ENCODE measurements around the gene TMEM181. TPM values are rescaled to one million over a fixed set of nuclear protein-coding genes. Genes with fewer than 3 reads are reported as not detected.
A peak's percentile ranks its signal among the peaks of the same experiment; 100 is the strongest.
"Not testable (repeated sequence)": the region's sequence is repeated elsewhere in the genome, so short reads cannot be mapped to it uniquely, and the experiment has no call there.

The TMEM181 gene, protein sequence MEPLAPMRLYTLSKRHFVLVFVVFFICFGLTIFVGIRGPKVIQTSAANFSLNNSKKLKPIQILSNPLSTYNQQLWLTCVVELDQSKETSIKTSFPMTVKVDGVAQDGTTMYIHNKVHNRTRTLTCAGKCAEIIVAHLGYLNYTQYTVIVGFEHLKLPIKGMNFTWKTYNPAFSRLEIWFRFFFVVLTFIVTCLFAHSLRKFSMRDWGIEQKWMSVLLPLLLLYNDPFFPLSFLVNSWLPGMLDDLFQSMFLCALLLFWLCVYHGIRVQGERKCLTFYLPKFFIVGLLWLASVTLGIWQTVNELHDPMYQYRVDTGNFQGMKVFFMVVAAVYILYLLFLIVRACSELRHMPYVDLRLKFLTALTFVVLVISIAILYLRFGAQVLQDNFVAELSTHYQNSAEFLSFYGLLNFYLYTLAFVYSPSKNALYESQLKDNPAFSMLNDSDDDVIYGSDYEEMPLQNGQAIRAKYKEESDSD
- total RNA-seq, result 10 to 100 TPM; 17.6 to 20.4 TPM
- total RNA-seq, result 62.9 to 72.5 reads per million in 2 donors

- Mint-ChIP-seq H3K36me3 (ENCODE audit: low read depth) (peaks cover 2% of the 10 kb centered on the region), H3K4me3 (peak within 1 kb of the TSS; percentile 95), H3K27ac (peak within 1 kb of the TSS; percentile 96), H3K4me1 (peaks cover 34% of the 10 kb centered on the region), H3K27me3 (no peaks in the 10 kb centered on the region)
- DNase-seq, result peak; percentile 82 to 86 (median 82)
- no peaks in the 10 kb centered on the region for H3K9me3 ChIP-seq (ENCODE audit: control insufficient read depth, low read length, poor library complexity, severe bottlenecking)
- ATAC-seq, result peak; percentile 93
Observed at GRCh38 chr6:158559895-158560835, at the start of gene TMEM181. Gene TMEM181, plus strand, starts transcription at chr6:158560091. Its CDS starts 134 bp downstream, at chr6:158560225.

DNA sequence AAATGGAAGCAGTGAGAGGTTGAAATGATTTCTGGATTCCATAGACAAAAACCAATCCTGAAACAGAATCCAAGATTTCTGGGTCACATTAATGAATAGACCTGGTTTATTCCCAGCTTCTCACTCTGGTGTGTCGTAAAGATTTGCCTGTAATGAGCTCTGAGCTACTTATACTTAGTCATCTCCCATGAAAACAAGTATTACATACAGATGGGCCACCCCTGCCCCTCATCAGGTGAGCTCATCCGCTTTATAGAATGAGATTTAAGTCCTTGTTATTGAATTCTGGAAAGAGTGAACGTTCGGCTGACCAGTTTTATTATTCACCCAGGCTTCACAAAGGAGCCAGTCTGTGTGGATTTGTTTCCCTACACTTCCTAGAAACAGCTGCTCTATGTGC, 47.1 kb upstream of the TMEM181 start:
- ATAC-seq, result no peak
- H3K27me3 Mint-ChIP-seq, result no peaks in the 10 kb centered on the region
- peaks cover 9% of the 10 kb centered on the region for H3K4me1 Mint-ChIP-seq
- H3K27ac Mint-ChIP-seq, result no peak overlapping the region
- no peaks in the 10 kb centered on the region for H3K9me3 ChIP-seq (ENCODE audit: control insufficient read depth, low read length, poor library complexity, severe bottlenecking)
- H3K36me3 Mint-ChIP-seq (ENCODE audit: low read depth), result no peaks in the 10 kb centered on the region
- no peak overlapping the region for H3K4me3 Mint-ChIP-seq
- DNase-seq, result no peak

- Mint-ChIP-seq H3K4me1 (peaks cover 16% of the 10 kb centered on the region), H3K27me3 (no peaks in the 10 kb centered on the region), H3K4me3 (no peak overlapping the region), H3K27ac (peak overlapping the region; percentile 62), H3K36me3 (ENCODE audit: low read depth) (no peaks in the 10 kb centered on the region)
- no peaks in the 10 kb centered on the region for H3K9me3 ChIP-seq (ENCODE audit: control insufficient read depth, low read length, poor library complexity, severe bottlenecking)
- ATAC-seq, result no peak
- DNase-seq, result no peak
Observed at GRCh38 chr6:158514176-158514575, 45.7 kb upstream of the TMEM181 start.

- DNase-seq (no peak), ATAC-seq (no peak)
- H3K27ac Mint-ChIP-seq, result peak overlapping the region; percentile 62
- H3K27me3 Mint-ChIP-seq, result peaks cover 2% of the 10 kb centered on the region
- peaks cover 18% of the 10 kb centered on the region for H3K4me1 Mint-ChIP-seq
- H3K36me3 Mint-ChIP-seq (ENCODE audit: low read depth), result no peaks in the 10 kb centered on the region
- H3K9me3 ChIP-seq (ENCODE audit: control insufficient read depth, low read length, poor library complexity, severe bottlenecking), result no peaks in the 10 kb centered on the region
- H3K4me3 Mint-ChIP-seq, result no peak overlapping the region
Observed at GRCh38 chr6:158514991-158515390, 44.9 kb upstream of the TMEM181 start.

DNA sequence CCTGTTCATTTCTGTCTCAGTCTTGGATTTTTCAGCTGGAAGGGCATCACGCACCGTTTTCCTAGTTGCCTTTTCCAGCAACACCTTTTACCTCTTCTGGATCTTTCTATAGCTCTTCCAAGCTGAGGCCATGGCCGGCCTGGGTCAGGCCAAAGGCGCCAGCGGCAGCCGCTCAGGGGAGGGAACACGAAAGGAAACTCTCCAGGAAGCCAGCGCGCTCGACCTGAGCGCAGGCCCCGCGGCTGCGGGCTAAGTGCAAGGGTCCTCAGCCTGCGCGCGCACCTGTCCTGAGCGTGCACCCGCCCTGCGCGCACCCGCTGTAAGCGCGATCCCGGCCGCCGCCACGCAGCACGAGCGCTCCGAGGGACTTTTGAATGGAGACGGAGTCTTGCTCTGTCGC, 43.8 kb upstream of the TMEM181 start:
- Mint-ChIP-seq H3K27me3 (peaks cover 12% of the 10 kb centered on the region), H3K36me3 (ENCODE audit: low read depth) (no peaks in the 10 kb centered on the region), H3K27ac (no peak overlapping the region), H3K4me1 (peaks cover 18% of the 10 kb centered on the region), H3K4me3 (no peak overlapping the region)
- ATAC-seq, result no peak
- DNase-seq, result no peak
- no peaks in the 10 kb centered on the region for H3K9me3 ChIP-seq (ENCODE audit: control insufficient read depth, low read length, poor library complexity, severe bottlenecking)

DNA sequence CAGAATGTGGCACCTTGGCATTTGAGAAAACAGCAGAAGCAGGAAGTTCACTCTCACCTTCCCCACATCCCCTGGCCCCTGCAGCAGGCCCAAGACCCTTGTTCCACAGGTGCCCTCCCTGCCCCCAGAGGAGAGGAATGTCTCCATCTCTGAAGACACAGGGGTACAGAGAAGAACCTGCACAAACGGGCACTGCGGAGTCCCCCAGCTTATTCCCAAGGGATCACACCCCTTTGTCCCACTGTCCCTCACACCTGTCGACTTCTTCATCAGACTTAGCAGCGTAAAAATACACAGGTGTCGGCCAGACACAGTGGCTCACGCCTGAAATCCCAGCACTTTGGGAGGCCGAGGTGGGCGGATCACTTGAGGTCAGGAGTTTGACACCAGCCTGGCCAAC, 42.9 kb upstream of the TMEM181 start:
- Mint-ChIP-seq H3K27ac (peak overlapping the region; percentile 66), H3K36me3 (ENCODE audit: low read depth) (no peaks in the 10 kb centered on the region), H3K4me1 (peaks cover 18% of the 10 kb centered on the region), H3K4me3 (peak overlapping the region; percentile 52), H3K27me3 (peaks cover 12% of the 10 kb centered on the region)
- ATAC-seq (no peak), DNase-seq (no peak)
- H3K9me3 ChIP-seq (ENCODE audit: control insufficient read depth, low read length, poor library complexity, severe bottlenecking), result no peaks in the 10 kb centered on the region

- ATAC-seq, result no peak
- no peak for DNase-seq
- Mint-ChIP-seq H3K27ac (peak overlapping the region; percentile 66), H3K4me1 (peaks cover 18% of the 10 kb centered on the region), H3K27me3 (peaks cover 12% of the 10 kb centered on the region), H3K4me3 (peak overlapping the region; percentile 89), H3K36me3 (ENCODE audit: low read depth) (no peaks in the 10 kb centered on the region)
- no peaks in the 10 kb centered on the region for H3K9me3 ChIP-seq (ENCODE audit: control insufficient read depth, low read length, poor library complexity, severe bottlenecking)
Observed at GRCh38 chr6:158517581-158517980, 42.3 kb upstream of the TMEM181 start.

GRCh38 chr6:158518191-158519127, 41.4 kb upstream of the TMEM181 start:
- Mint-ChIP-seq H3K36me3 (ENCODE audit: low read depth) (no peaks in the 10 kb centered on the region), H3K27ac (peak overlapping the region; percentile 85), H3K4me3 (peak overlapping the region; percentile 89), H3K4me1 (peaks cover 18% of the 10 kb centered on the region), H3K27me3 (peaks cover 15% of the 10 kb centered on the region)
- no peaks in the 10 kb centered on the region for H3K9me3 ChIP-seq (ENCODE audit: control insufficient read depth, low read length, poor library complexity, severe bottlenecking)
- DNase-seq (peak in 2 of 3 donors; percentile 23 to 35), ATAC-seq (peak; percentile 94)

GRCh38 chr6:158519300-158519699, 40.6 kb upstream of the TMEM181 start:
- Mint-ChIP-seq H3K27ac (no peak overlapping the region), H3K4me3 (no peak overlapping the region), H3K36me3 (ENCODE audit: low read depth) (no peaks in the 10 kb centered on the region), H3K4me1 (peaks cover 15% of the 10 kb centered on the region), H3K27me3 (peaks cover 24% of the 10 kb centered on the region)
- ATAC-seq (no peak), DNase-seq (no peak)
- H3K9me3 ChIP-seq (ENCODE audit: control insufficient read depth, low read length, poor library complexity, severe bottlenecking), result no peaks in the 10 kb centered on the region

DNA sequence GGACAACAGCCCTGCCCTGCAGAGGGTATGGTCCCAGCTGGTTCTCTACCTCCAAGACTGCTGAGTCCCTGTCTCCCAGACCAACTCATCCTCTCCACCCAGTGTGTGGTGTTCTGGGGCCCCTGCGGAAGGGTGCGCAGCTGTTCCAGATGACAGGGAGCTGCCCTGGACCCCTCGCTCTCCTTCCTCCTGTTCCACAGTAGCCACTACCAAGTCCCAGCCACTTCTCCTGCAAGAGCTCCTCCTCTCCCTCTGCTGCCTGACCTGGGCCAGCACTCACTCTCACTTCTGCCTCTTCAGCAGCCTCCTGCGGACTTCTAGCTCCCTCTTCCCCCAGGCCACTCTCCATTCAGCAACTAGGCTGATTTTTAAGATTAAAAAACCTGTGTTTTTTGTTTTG, 40.1 kb upstream of the TMEM181 start:
- Mint-ChIP-seq H3K27me3 (peaks cover 29% of the 10 kb centered on the region), H3K4me3 (no peak overlapping the region), H3K36me3 (ENCODE audit: low read depth) (no peaks in the 10 kb centered on the region), H3K4me1 (peaks cover 10% of the 10 kb centered on the region), H3K27ac (peak overlapping the region; percentile 87)
- DNase-seq (no peak), ATAC-seq (no peak)
- no peaks in the 10 kb centered on the region for H3K9me3 ChIP-seq (ENCODE audit: control insufficient read depth, low read length, poor library complexity, severe bottlenecking)

DNA sequence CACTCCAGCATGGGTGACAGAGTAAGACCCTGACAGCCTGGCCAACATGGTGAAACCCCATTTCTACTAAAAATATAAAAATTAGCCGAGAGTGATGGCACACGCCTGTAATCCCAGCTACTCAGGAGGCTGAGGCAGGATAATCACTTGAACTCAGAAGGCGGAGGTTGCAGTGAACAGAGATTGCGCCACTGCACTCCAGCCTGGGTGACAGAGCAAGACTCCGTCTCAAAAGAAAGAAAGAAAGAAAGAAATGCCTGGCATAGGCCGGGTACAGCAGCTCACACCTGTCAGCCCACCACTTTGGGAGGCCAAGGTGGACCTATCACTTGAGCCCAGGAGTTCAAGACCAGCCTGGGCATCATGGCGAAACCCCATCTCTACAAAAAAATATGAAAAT, 38.9 kb upstream of the TMEM181 start:
- H3K27me3 Mint-ChIP-seq, result peaks cover 41% of the 10 kb centered on the region
- ATAC-seq, DNase-seq: not testable (repeated sequence)

GRCh38 chr6:158521759-158522158, 38.1 kb upstream of the TMEM181 start:
- ATAC-seq, result no peak
- Mint-ChIP-seq H3K36me3 (ENCODE audit: low read depth) (no peaks in the 10 kb centered on the region), H3K27ac (no peak overlapping the region), H3K4me3 (no peak overlapping the region), H3K27me3 (peaks cover 47% of the 10 kb centered on the region), H3K4me1 (peaks cover 9% of the 10 kb centered on the region)
- no peaks in the 10 kb centered on the region for H3K9me3 ChIP-seq (ENCODE audit: control insufficient read depth, low read length, poor library complexity, severe bottlenecking)
- no peak for DNase-seq

More for the DNA sequence above, 38.9 kb upstream of the TMEM181 start:
- not testable (repeated sequence) for H3K4me3 Mint-ChIP-seq; H3K9me3 ChIP-seq (ENCODE audit: control insufficient read depth, low read length, poor library complexity, severe bottlenecking); H3K27ac Mint-ChIP-seq; H3K4me1 Mint-ChIP-seq; H3K36me3 Mint-ChIP-seq (ENCODE audit: low read depth)

All from T-helper 17 cell (primary cell).